Measurements from ENCODE around the gene TST. TPM values are rescaled to one million over a fixed set of nuclear protein-coding genes. Genes with fewer than 3 reads are reported as not detected.

The TST gene
- total and polyA plus RNA-seq, 2 of the 8 experiments (the other 6 are each of a cell fraction or from before 2014, with no cell fraction given), result 22.6 to 61.6 TPM

DNA sequence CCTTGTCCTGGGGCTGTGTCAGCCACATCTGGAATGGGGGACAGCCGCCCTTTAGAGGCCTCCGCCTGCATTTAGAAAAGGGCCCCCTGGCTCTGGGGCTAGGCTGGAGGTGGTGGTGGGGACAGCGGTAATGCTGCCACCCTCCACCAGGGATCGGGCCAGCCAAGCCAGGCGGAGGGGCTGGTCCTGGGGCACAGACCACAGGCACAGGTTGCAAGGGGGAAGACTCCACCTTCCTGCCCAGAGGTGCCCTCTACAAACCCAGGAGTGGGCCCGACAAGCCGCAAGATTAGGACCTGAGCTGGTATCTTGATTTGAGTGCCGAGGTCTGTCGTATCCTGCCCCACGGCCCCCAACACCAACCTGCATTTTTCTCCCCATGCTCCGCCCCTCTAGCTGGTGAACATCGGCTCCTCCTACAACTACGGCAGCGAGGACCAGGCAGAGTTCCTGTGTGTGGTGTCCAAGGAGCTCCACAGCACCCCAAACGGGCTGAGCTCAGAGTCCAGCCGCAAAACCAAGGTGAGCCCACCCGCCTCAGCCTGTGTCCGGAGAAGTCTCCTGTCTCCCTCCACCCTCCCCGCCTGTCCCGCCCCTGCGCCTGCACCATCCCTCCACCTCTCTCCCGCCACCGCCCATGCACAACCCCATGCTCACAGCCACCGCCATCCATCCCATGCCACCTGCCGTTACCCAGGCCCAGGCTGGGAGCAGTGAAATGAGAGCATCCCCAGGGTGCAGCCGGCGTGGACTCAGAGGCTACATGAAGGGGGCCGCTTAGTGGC is 39.9 kb upstream of the TST start:
- FAIRE-seq, result no peak
- peak in 1 of 2 experiments; percentile 37; a peak in 3 of 4 replicates for TF ChIP-seq RAD21 (IDR thresholded peaks at IDR 0.05 in 1 of 2, conservative IDR thresholded peaks at IDR 0.05 in 1 of 2; ENCODE audit: low read depth in 2 of 2, low read length in 2 of 2)
- TF ChIP-seq KDM5A (IDR thresholded peaks at IDR 0.05; ENCODE audit: low read length), result no peak
- TF ChIP-seq, protein P1, sequence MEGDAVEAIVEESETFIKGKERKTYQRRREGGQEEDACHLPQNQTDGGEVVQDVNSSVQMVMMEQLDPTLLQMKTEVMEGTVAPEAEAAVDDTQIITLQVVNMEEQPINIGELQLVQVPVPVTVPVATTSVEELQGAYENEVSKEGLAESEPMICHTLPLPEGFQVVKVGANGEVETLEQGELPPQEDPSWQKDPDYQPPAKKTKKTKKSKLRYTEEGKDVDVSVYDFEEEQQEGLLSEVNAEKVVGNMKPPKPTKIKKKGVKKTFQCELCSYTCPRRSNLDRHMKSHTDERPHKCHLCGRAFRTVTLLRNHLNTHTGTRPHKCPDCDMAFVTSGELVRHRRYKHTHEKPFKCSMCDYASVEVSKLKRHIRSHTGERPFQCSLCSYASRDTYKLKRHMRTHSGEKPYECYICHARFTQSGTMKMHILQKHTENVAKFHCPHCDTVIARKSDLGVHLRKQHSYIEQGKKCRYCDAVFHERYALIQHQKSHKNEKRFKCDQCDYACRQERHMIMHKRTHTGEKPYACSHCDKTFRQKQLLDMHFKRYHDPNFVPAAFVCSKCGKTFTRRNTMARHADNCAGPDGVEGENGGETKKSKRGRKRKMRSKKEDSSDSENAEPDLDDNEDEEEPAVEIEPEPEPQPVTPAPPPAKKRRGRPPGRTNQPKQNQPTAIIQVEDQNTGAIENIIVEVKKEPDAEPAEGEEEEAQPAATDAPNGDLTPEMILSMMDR (IDR thresholded peaks at IDR 0.05; ENCODE audit: control extremely low read depth in 1 of 3, insufficient read depth in 1 of 3, low read depth in 1 of 3, low read length in 3 of 3), result peak; percentile 15 to 56 (median 33); a peak in 3 of 4 replicates
- no peak for TF ChIP-seq KDM4A (IDR thresholded peaks at IDR 0.05; ENCODE audit: low read depth, low read length, severe bottlenecking)
- Histone ChIP-seq H4K5ac (ENCODE audit: insufficient read length, low read depth, low read length) (no peak overlapping the region), H2BK120ac (replicated peaks; ENCODE audit: low read depth, low read length) (no peak overlapping the region), H3K36me3 (ENCODE audit: control insufficient read depth in 2 of 4, insufficient read depth in 4 of 4, low read length in 3 of 4) (peaks cover 0 to 12% (median 2%) of the 10 kb centered on the region in 4 experiments; a peak in 4 of 8 replicates), H4K8ac (ENCODE audit: extremely low read depth, insufficient read depth, low read length) (peak overlapping the region; percentile 14; the same call in 1 of the 2 replicates), H2BK20ac (ENCODE audit: low read length) (no peak overlapping the region), H3K9me3 (ENCODE audit: insufficient read depth in 2 of 2, low read depth in 1 of 2, low read length in 1 of 2) (no peaks in the 10 kb centered on the region), H3K23ac (ENCODE audit: insufficient read length) (no peak overlapping the region), H3K9ac (replicated peaks in 1 of 4; ENCODE audit: extremely low read depth in 1 of 4, low read depth in 3 of 4, low read length in 3 of 4) (no peak overlapping the region), H3K4me1 (replicated peaks in 1 of 4; ENCODE audit: control insufficient read depth in 3 of 4, insufficient read depth in 4 of 4, low read length in 3 of 4) (peaks cover 0 to 17% (median 12%) of the 10 kb centered on the region in 4 experiments; a peak in 6 of 7 replicates), H4K91ac (replicated peaks; ENCODE audit: insufficient read length, low read length) (no peak overlapping the region), H2AFZ (ENCODE audit: low read length) (no peak overlapping the region), H3K56ac (replicated peaks; ENCODE audit: insufficient read length, low read depth, low read length) (no peak overlapping the region), H3K27ac (ENCODE audit: low read depth, low read length) (no peak overlapping the region), H3K4me2 (ENCODE audit: insufficient read depth in 1 of 2, low read depth in 2 of 2, low read length in 2 of 2) (no peak overlapping the region), H2AK5ac (ENCODE audit: low read depth, low read length) (no peak overlapping the region), H3K4me3 (ENCODE audit: extremely low read depth in 1 of 4, insufficient read depth in 2 of 4, low read depth in 3 of 4, low read length in 4 of 4) (no peak overlapping the region), H2BK5ac (ENCODE audit: low read depth, low read length) (no peak overlapping the region), H3K18ac (ENCODE audit: extremely low read depth, low read length) (no peak overlapping the region), H2BK15ac (ENCODE audit: low read length) (no peak overlapping the region), H4K20me1 (replicated peaks in 1 of 2; ENCODE audit: control insufficient read depth in 1 of 2, insufficient read depth in 2 of 2, low read length in 2 of 2) (peaks cover 0 to 10% of the 10 kb centered on the region in 2 experiments), H3K4ac (replicated peaks; ENCODE audit: insufficient read length, low read depth, low read length) (no peak overlapping the region), H3K79me2 (ENCODE audit: control insufficient read depth in 1 of 2, insufficient read depth in 2 of 2, low read length in 2 of 2) (no peaks in the 10 kb centered on the region), H3K14ac (ENCODE audit: insufficient read length) (no peak overlapping the region), H3K27me3 (replicated peaks in 1 of 4; ENCODE audit: control insufficient read depth in 3 of 4, extremely low read depth in 1 of 4, insufficient read depth in 3 of 4, low read length in 3 of 4) (no peaks in the 10 kb centered on the region), H3K23me2 (ENCODE audit: low read depth, low read length) (no peaks in the 10 kb centered on the region; the same call in 1 of the 2 replicates), H2BK12ac (ENCODE audit: low read depth, low read length) (no peak overlapping the region), H3K79me1 (ENCODE audit: low read depth, low read length) (no peaks in the 10 kb centered on the region)
- ChIA-PET POLR2A (ENCODE audit: partially characterized antibody) (interaction anchor here (1.2 kb wide), 1 partner anchor 9 kb away, joined by 3 read pairs; no protein-coding TSS in a partner anchor), CTCF (ENCODE audit: partially characterized antibody) (interaction anchor here (0.6 to 1.7 kb wide), 13 partner anchors 8 to 155 kb away, joined by 3 to 9 read pairs (median 4); no protein-coding TSS in a partner anchor)
- WGBS, 2 experiments (ENCODE audit: extremely low coverage in 1 of 2, insufficient coverage in 1 of 2, insufficient read length in 1 of 2, insufficient replicate concordance in 2 of 2, low coverage in 1 of 2, low lambda C conversion rate in 2 of 2, missing lambda C conversion rate in 1 of 2), result 86% methylated on average over 24 of the region's 28 CpGs; no CpG with 5 or more reads in 1 of the 2 experiments
- DNase-seq (ENCODE audit: low read depth in 1 of 2, low spot score in 2 of 2), result no peak

Measured in H1 (cell line).